Kidney epithelial cell (primary cell): Measurements from ENCODE around the gene BICDL2. TPM values are rescaled to one million over a fixed set of nuclear protein-coding genes. Genes with fewer than 3 reads are reported as not detected.

Source experiments
- DNase-seq: peaks from one replicate; pipeline ENCODE4 v3.0.0-alpha.2; 2010; ENCODE audit warnings: low read depth
- H3K27me3 ChIP-seq: 2 replicates; pipeline ENCODE4 v1.6.0; 2011; ENCODE audit warnings: low read length; ENCODE audit not compliant: control insufficient read depth, insufficient read depth
- H3K36me3 ChIP-seq: 2 replicates; pipeline ENCODE4 v1.5.1; 2011; ENCODE audit warnings: low read length; ENCODE audit not compliant: control insufficient read depth, insufficient read depth
- H3K4me3 ChIP-seq: 2 replicates; pipeline ENCODE4 v1.5.1; 2011; ENCODE audit warnings: low read depth, mild to moderate bottlenecking, control low read depth, low read length
- total RNA-seq: library from RNA; depleted of rRNA; stranded (reverse); fragments of >200 nt; gene quantifications from 2 replicates; pipeline ENCODE4 v1.2.3, GENCODE V29; 2015
- TF ChIP-seq, protein P1 (sequence below): IDR thresholded peaks from 2 replicates; pipeline ENCODE4 v1.5.1; 2011; ENCODE audit warnings: mild to moderate bottlenecking, moderate library complexity, low read length, control low read depth, inconsistent platforms; ENCODE audit not compliant: insufficient read depth, poor library complexity, severe bottlenecking

The BICDL2 gene
- total RNA-seq, 1 donor from 2014 or later, result 9.2 TPM

GRCh38 chr16:3009568-3010390, 27.0 kb downstream of the BICDL2 start:
- H3K4me3 ChIP-seq, result no peak overlapping the region
- H3K36me3 ChIP-seq, result no peaks in the 10 kb centered on the region
- TF ChIP-seq, protein P1, sequence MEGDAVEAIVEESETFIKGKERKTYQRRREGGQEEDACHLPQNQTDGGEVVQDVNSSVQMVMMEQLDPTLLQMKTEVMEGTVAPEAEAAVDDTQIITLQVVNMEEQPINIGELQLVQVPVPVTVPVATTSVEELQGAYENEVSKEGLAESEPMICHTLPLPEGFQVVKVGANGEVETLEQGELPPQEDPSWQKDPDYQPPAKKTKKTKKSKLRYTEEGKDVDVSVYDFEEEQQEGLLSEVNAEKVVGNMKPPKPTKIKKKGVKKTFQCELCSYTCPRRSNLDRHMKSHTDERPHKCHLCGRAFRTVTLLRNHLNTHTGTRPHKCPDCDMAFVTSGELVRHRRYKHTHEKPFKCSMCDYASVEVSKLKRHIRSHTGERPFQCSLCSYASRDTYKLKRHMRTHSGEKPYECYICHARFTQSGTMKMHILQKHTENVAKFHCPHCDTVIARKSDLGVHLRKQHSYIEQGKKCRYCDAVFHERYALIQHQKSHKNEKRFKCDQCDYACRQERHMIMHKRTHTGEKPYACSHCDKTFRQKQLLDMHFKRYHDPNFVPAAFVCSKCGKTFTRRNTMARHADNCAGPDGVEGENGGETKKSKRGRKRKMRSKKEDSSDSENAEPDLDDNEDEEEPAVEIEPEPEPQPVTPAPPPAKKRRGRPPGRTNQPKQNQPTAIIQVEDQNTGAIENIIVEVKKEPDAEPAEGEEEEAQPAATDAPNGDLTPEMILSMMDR, result no peak
- no peak for DNase-seq
- peaks cover 14% of the 10 kb centered on the region for H3K27me3 ChIP-seq

DNA sequence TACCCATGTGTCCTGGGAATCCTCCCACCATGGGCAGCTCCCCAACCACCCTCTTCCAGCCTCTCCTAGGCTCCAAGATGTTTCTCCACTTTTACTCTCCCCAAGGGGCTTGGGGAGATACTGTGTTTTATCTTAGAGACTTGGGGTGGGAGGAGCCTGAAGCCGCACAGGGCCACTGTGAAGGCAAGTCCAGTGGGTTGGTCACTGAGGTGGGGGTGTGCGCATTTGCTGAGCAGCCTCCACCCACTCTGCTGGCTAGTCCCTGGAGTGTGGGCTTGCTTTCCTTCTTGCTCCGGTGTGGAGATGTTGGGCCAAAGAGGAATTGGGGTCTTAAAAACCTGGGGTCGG, 28.1 kb downstream of the BICDL2 start:
- TF ChIP-seq, protein P1, result no peak
- Histone ChIP-seq H3K36me3 (no peaks in the 10 kb centered on the region), H3K27me3 (peaks cover 15% of the 10 kb centered on the region), H3K4me3 (no peak overlapping the region)
- DNase-seq, result no peak

DNA sequence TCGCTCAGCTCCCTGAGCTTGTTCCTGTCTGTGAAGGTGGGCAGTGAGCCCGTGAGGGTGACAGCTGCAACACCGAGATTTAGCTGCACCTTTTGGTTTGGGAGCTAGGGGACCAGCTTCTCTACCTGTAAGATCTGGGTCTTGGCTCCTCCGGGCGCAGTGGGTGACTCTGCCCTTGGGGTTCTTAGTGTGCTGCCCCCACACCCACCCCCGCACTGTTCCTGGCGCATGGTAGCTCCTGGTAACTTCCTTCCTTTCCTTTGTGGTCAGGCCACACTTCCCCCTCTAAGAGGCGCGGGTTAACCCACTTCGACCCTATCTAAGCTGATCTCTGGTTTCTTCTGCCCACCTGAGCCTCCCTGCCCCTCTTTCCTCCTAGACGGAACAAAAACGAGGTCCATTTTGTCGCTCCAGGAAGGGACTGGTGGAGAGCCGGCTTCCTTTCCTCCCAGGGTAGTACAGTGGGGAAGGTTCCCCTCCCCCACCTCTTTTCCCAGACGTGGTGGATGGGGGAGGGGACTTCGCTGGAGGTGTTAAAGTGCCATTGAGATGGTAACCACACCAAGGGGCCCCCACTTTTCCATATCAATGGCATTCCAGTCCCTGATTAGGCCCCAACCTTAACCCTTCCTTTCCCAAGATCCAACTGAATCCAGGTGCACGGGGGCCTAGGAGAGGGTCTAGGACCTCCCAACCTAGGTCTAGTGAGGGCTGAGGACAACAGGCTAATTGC, 28.6 kb downstream of the BICDL2 start:
- TF ChIP-seq, protein P1, result no peak
- Histone ChIP-seq H3K36me3 (no peaks in the 10 kb centered on the region), H3K4me3 (no peak overlapping the region), H3K27me3 (peaks cover 15% of the 10 kb centered on the region)
- DNase-seq, result no peak

DNA sequence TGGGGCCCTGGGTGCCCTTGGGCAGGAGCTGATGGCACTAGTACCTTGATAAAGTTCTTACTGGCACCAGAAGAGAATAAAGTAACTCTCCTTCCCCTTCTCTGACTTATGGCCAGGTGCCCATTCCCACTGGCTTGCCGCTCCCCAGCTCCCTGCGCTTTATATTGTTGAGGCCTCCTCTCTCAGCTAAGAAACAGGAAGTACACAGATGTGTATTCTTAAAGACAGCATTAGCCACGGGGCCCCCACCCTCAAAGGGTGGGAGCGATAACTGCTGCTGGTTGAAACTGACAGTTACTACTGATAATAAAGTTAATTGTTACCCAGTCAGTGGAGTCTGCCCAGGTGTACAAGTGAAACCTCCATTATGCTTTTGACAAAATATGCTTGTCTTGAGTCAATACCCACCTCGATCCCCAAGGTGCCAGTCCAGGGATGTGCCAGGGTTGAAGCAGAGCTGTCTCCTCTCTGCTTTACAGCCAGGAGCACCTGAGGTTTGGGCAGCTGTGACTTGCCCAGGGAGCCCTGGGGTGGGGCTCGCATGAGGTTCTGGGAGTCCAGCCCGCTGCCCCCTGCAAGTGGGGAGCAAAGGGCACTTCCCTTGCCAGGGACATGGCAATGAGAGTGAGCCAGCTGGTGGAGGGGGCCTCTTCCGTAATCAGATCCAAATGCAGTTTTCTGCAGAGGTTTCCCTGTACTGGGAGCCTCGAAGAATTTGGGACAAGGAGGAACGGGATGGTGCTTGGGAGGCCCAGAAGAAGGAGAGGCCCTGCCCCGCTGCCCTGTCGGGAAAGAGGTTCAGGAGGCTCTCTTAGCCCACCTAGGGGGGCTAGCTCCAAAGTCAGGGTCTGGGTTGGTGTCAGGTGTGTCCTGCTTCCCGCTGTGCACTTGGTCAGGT, 29.4 kb downstream of the BICDL2 start:
- no peak for DNase-seq
- TF ChIP-seq, protein P1, result no peak
- peaks cover 10% of the 10 kb centered on the region for H3K27me3 ChIP-seq
- no peak overlapping the region for H3K4me3 ChIP-seq
- no peaks in the 10 kb centered on the region for H3K36me3 ChIP-seq

- Histone ChIP-seq H3K4me3 (peak overlapping the region; percentile 21), H3K36me3 (no peaks in the 10 kb centered on the region), H3K27me3 (peaks cover 4% of the 10 kb centered on the region)
- no peak for DNase-seq
- TF ChIP-seq, protein P1, result no peak
Measured at GRCh38 chr16:3004781-3005284, 31.9 kb downstream of the BICDL2 start.
